GM19025 (cell line): ENCODE results near the gene LBHD2.
A peak's percentile ranks its signal among the peaks of the same experiment; 100 is the strongest.
"Not testable (repeated sequence)": the region's sequence is repeated elsewhere in the genome, so short reads cannot be mapped to it uniquely, and the experiment has no call there.

Source experiments
- ATAC-seq: cut with Tn5 transposase; IDR thresholded peaks from one replicate; pipeline ENCODE4 v1.9.1; 2021; ENCODE audit warnings: mild to moderate bottlenecking, low read depth, moderate library complexity; ENCODE audit not compliant: unreplicated experiment

The LBHD2 gene

GRCh38 chr14:103102689-103103260 is 18.8 kb downstream of the LBHD2 start:
- no peak for ATAC-seq

GRCh38 chr14:103103461-103104388 is 19.7 kb downstream of the LBHD2 start:
- ATAC-seq = no peak

- no peak for ATAC-seq
These were observed 20.3 kb downstream of the LBHD2 start for GRCh38 chr14:103104389-103104653.

GRCh38 chr14:103104654-103105452 is 20.8 kb downstream of the LBHD2 start:
- no peak for ATAC-seq

GRCh38 chr14:103105580-103106150 is 21.7 kb downstream of the LBHD2 start:
- ATAC-seq = no peak

GRCh38 chr14:103107455-103107854 is 23.4 kb downstream of the LBHD2 start:
- no peak for ATAC-seq

GRCh38 chr14:103107941-103108748 is 24.1 kb downstream of the LBHD2 start:
- no peak for ATAC-seq

- ATAC-seq = peak; percentile 37
These were observed 24.8 kb downstream of the LBHD2 start for GRCh38 chr14:103108749-103109207.

GRCh38 chr14:103109535-103110441 is 25.8 kb downstream of the LBHD2 start:
- no peak for ATAC-seq

- no peak for ATAC-seq
These were observed 26.7 kb downstream of the LBHD2 start for GRCh38 chr14:103110681-103111231.

- ATAC-seq = no peak
These were observed 27.3 kb downstream of the LBHD2 start for GRCh38 chr14:103111232-103111868.

GRCh38 chr14:103112400-103113243 is 28.6 kb downstream of the LBHD2 start:
- ATAC-seq = no peak

- ATAC-seq = no peak
These were observed 29.3 kb downstream of the LBHD2 start for GRCh38 chr14:103113303-103113702.

GRCh38 chr14:103113774-103114173 is 29.8 kb downstream of the LBHD2 start:
- ATAC-seq = no peak

- not testable (repeated sequence) for ATAC-seq
These were observed 31.2 kb downstream of the LBHD2 start for GRCh38 chr14:103115086-103115679.

GRCh38 chr14:103115845-103116572 is 32.0 kb downstream of the LBHD2 start:
- no peak for ATAC-seq
